AG09319 (cell line): ENCODE results near the gene GRIK2.
"Not testable (repeated sequence)": the region's sequence is repeated elsewhere in the genome, so short reads cannot be mapped to it uniquely, and the experiment has no call there.

ENCODE experiments used
- DNase-seq: peaks from one replicate; pipeline ENCODE4 v3.0.0-alpha.2; 2010; ENCODE audit warnings: low read depth; ENCODE audit errors: extremely low read depth
- CTCF ChIP-seq: IDR thresholded peaks from 2 replicates; pipeline ENCODE4 v1.5.1; 2011; ENCODE audit warnings: low read depth, mild to moderate bottlenecking, inconsistent platforms, low read length, moderate library complexity

Gene GRIK2

DNA sequence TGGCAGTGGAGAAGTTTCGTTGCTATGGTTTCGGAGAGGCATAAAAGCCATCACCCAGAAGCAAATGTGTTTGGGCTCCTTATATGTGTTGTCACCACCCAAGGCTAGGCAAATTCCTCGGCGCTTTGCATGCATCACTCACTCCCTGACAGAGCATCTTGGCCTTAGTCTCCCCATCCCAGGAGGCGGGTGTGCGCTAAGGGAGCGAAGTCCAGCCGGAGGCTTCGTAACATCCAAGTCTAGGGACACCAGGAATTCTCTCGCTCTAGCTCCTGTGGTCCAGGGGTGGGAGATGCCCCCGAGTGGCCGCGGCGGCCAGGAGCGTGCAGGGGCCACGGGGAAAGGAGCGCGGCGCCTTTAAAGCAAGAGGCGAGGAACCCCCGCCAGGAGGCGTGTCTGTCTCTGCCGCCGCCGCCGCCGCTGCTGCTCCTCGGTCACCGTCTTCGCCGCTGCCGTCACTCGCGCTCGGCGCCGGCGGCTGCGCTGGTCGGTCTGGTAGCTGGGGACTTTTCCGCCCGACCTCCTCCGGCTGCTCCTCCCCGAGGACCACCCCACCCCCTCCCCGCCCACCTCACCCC is at the start of gene GRIK2:
TSS of gene GRIK2 (plus strand) at position 458 of the 578 bp plus-strand sequence.
- TF ChIP-seq CTCF: no peak
- DNase-seq: no peak

GRCh38 chr6:101344885-101345284 is 48.6 kb upstream of the GRIK2 start:
- DNase-seq: no peak
- no peak for TF ChIP-seq CTCF

DNA sequence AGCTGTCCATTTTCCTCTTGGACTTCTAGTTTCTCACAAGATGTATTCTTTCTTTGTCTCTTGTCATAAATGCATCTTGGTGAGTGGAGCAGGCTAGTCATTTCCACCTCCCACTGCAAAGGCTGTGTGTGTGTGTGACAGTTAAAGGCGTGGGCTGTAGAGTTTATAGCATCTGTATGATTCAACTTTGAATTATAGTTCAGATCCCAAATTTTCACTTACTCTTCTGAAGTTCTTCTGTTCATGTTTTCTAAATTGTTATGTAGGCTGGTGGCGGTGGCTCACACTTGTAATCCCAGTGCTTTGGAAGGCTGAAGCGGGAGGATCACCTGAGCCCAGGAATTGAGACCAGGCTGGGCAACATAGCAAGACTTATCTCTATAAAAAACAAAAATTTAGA is 44.7 kb upstream of the GRIK2 start:
- DNase-seq: no peak
- TF ChIP-seq CTCF: no peak

DNA sequence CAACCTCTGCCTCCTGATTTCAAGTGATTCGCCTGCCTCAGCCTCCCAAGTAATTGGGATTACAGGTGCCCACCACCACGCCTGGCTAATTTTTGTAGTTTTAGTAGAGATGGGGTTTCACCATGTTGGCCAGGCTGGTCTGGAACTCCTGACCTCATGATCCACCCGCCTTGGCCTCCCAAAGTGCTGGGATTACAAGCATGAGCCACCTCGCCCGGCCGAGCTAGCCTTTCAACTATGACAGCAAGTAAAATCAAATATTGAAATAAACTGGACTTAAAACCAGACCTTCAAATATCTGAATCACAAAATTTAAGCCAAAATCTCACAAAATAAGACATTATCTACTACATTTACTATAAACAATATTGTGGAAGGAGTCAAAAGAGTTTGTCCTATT is 42.9 kb upstream of the GRIK2 start:
- DNase-seq: not testable (repeated sequence)

- TF ChIP-seq CTCF: no peak
- no peak for DNase-seq
Observed at GRCh38 chr6:101351173-101351572, 42.3 kb upstream of the GRIK2 start.

- TF ChIP-seq CTCF: no peak
- DNase-seq: no peak
Observed at GRCh38 chr6:101352316-101352715, 41.2 kb upstream of the GRIK2 start.

- no peak for DNase-seq
- no peak for TF ChIP-seq CTCF
Observed at GRCh38 chr6:101365181-101365580, 28.3 kb upstream of the GRIK2 start.

GRCh38 chr6:101379926-101380325 is 13.6 kb upstream of the GRIK2 start:
- no peak for TF ChIP-seq CTCF
- DNase-seq: no peak
